Mesenchymal stem cell (in vitro differentiated cells and primary cell): Measurements from ENCODE around the gene CNTLN.
"Not testable (repeated sequence)": the region's sequence is repeated elsewhere in the genome, so short reads cannot be mapped to it uniquely, and the experiment has no call there.

Experiments
- DNase-seq: peaks from one replicate; pipeline ENCODE4 v3.0.0-alpha.2; 2013
- H2AFZ ChIP-seq: one replicate; pipeline ENCODE4 v1.6.1; 2013; ENCODE audit warnings: low read depth, mild to moderate bottlenecking, control low read depth, inconsistent platforms, low read length, moderate library complexity
- H2AK5ac ChIP-seq: 2 replicates; pipeline ENCODE4 v1.6.1; 2013; ENCODE audit warnings: low read length, moderate library complexity, mild to moderate bottlenecking, inconsistent platforms; ENCODE audit not compliant: severe bottlenecking
- H2BK120ac ChIP-seq: one replicate; pipeline ENCODE4 v1.6.1; 2013; ENCODE audit warnings: low read depth, mild to moderate bottlenecking, inconsistent platforms, low read length, moderate library complexity
- H2BK12ac ChIP-seq, 2 experiments: one replicate each; pipeline ENCODE4 v1.6.1; 2013; ENCODE audit warnings: inconsistent platforms in 2 of 2, low read length in 2 of 2, mild to moderate bottlenecking in 2 of 2, moderate library complexity in 2 of 2, control low read depth in 1 of 2
- H2BK15ac ChIP-seq: one replicate; pipeline ENCODE4 v1.6.1; 2013; ENCODE audit warnings: mild to moderate bottlenecking, low read depth, inconsistent platforms; ENCODE audit not compliant: poor library complexity, severe bottlenecking
- H2BK5ac ChIP-seq: 2 replicates; pipeline ENCODE4 v1.6.1; 2013; ENCODE audit warnings: low read depth, mild to moderate bottlenecking, low read length, control low read depth, inconsistent platforms; ENCODE audit not compliant: poor library complexity, severe bottlenecking
- H3K14ac ChIP-seq, 2 experiments: one replicate each; pipeline ENCODE4 v1.6.1; 2013; ENCODE audit warnings: inconsistent platforms in 2 of 2, low read length in 2 of 2, control low read depth in 1 of 2, mild to moderate bottlenecking in 1 of 2, moderate library complexity in 1 of 2
- H3K18ac ChIP-seq, 2 experiments: one replicate each; pipeline ENCODE4 v1.6.1; 2013; ENCODE audit warnings: inconsistent platforms in 2 of 2, low read length in 2 of 2, control low read depth in 1 of 2, low read depth in 1 of 2, mild to moderate bottlenecking in 1 of 2
- H3K23ac ChIP-seq, 2 experiments: one replicate each; pipeline ENCODE4 v1.6.1; 2013; ENCODE audit warnings: inconsistent platforms in 2 of 2, low read length in 2 of 2, mild to moderate bottlenecking in 2 of 2, moderate library complexity in 2 of 2, control low read depth in 1 of 2
- H3K27ac ChIP-seq: 2 replicates; pipeline ENCODE4 v1.5.1; 2013; ENCODE audit warnings: mild to moderate bottlenecking, moderate library complexity, low read length, control low read depth, inconsistent platforms; ENCODE audit not compliant: poor library complexity, severe bottlenecking
- H3K27me3 ChIP-seq, 2 experiments: 2 replicates each; pipeline versions ENCODE4 v1.6.1 to v1.7.0; 2013; ENCODE audit warnings: low read length in 2 of 2, mild to moderate bottlenecking in 2 of 2, moderate library complexity in 2 of 2, control low read depth in 1 of 2, inconsistent platforms in 1 of 2; ENCODE audit not compliant: control insufficient read depth in 1 of 2, insufficient read depth in 1 of 2
- H3K36me3 ChIP-seq, 2 experiments: 2 replicates each; pipeline versions ENCODE4 v1.6.1 to v1.7.0; 2013; ENCODE audit warnings: low read length in 2 of 2, control low read depth in 1 of 2, inconsistent platforms in 1 of 2, low read depth in 1 of 2, mild to moderate bottlenecking in 1 of 2; ENCODE audit not compliant: insufficient read depth in 2 of 2, control insufficient read depth in 1 of 2
- H3K4ac ChIP-seq, 2 experiments: one replicate each; pipeline ENCODE4 v1.6.1; 2013; ENCODE audit warnings: inconsistent platforms in 2 of 2, low read length in 2 of 2, mild to moderate bottlenecking in 2 of 2, moderate library complexity in 2 of 2, control low read depth in 1 of 2, low read depth in 1 of 2
- H3K4me1 ChIP-seq: 2 replicates; pipeline ENCODE4 v1.6.1; 2013; ENCODE audit warnings: low read depth, low read length, control low read depth; ENCODE audit not compliant: control insufficient read depth, insufficient read depth
- H3K4me2 ChIP-seq: 2 replicates; pipeline ENCODE4 v1.6.1; 2013; ENCODE audit warnings: low read length, mild to moderate bottlenecking, inconsistent platforms; ENCODE audit not compliant: poor library complexity, severe bottlenecking
- H3K4me3 ChIP-seq, 2 experiments: 2 replicates each; pipeline versions ENCODE4 v1.5.1 to v1.7.0; 2013; ENCODE audit warnings: low read length in 2 of 2, mild to moderate bottlenecking in 2 of 2, control low read depth in 1 of 2, low read depth in 1 of 2; ENCODE audit not compliant: insufficient read depth in 1 of 2
- H3K79me1 ChIP-seq: replicated peaks from 2 replicates; pipeline ENCODE4 v1.6.1; 2013; ENCODE audit warnings: mild to moderate bottlenecking, control low read depth, low read length, inconsistent platforms; ENCODE audit not compliant: poor library complexity, severe bottlenecking
- H3K9ac ChIP-seq: 2 replicates; pipeline ENCODE4 v1.7.0; 2013; ENCODE audit warnings: mild to moderate bottlenecking, low read length, moderate library complexity
- H3K9me3 ChIP-seq: 2 replicates; pipeline ENCODE4 v1.7.0; 2013; ENCODE audit warnings: mild to moderate bottlenecking, low read length; ENCODE audit not compliant: control insufficient read depth
- H4K8ac ChIP-seq: one replicate; pipeline ENCODE4 v1.6.1; 2013; ENCODE audit warnings: inconsistent platforms, mild to moderate bottlenecking, low read length, moderate library complexity
- H4K91ac ChIP-seq: one replicate; pipeline ENCODE4 v1.6.1; 2013; ENCODE audit warnings: mild to moderate bottlenecking, low read length, inconsistent platforms
- WGBS: methylation state at CpG from one replicate; pipeline ENCODE4 v1.1.7; 2013; ENCODE audit warnings: mixed read lengths; 5-methylcytosine and 5-hydroxymethylcytosine counted together

Gene CNTLN

DNA sequence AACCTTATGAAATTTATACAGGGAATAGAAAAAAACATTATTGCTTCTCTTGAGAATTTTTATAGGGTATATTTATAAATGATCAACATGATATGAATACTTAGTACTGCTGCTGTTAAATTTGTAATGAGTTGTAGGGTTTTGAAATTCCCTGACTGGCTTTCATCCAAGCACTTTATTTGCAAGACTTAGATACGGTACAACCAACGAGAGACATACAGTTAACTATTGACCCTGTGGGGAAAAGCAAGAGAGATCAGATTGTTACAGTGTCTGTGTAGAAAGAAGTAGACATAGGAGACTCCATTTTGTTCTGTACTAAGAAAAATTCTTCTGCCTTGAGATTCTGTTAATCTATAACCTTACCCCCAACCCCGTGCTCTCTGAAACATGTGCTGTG is 310.3 kb downstream of the CNTLN start:
- not testable (repeated sequence) for H2BK120ac ChIP-seq, H3K4ac ChIP-seq, H2BK12ac ChIP-seq, H3K23ac ChIP-seq, H3K4me1 ChIP-seq, H3K18ac ChIP-seq, H4K91ac ChIP-seq, H2BK15ac ChIP-seq, H3K4me3 ChIP-seq, H4K8ac ChIP-seq, H3K27me3 ChIP-seq, H3K14ac ChIP-seq, H3K4me2 ChIP-seq, H3K79me1 ChIP-seq, H3K9ac ChIP-seq, H2AK5ac ChIP-seq, H2AFZ ChIP-seq, DNase-seq, H2BK5ac ChIP-seq
- Histone ChIP-seq H3K36me3 (peaks cover 0 to 14% of the 10 kb centered on the region in 2 experiments), H3K9me3 (peaks cover 15% of the 10 kb centered on the region), H3K27ac (peak overlapping the region; percentile 70)
- WGBS = 80% methylated on average over 1 of the region's 3 CpGs

DNA sequence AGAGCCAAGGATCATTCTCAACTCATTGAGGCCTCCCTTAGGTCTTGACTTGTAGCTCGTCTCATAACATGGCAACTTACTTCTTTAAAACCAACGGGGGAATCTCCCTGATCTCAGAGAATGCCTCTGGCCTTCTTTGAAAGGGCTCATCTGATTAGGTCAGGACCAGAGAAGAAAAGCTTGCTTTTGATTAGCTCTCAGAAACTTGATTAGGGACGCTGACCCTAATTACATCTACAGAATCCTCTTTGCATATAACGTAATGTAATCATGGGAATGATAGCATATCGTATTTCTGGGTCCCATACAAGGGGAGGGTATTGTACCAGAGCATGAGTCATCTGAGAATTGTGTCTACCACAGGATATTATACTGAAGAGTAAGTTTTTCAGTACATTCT is 318.9 kb downstream of the CNTLN start:
- no peaks in the 10 kb centered on the region for H3K27me3 ChIP-seq
- WGBS = 87% methylated on average over 3 of the region's 5 CpGs

DNA sequence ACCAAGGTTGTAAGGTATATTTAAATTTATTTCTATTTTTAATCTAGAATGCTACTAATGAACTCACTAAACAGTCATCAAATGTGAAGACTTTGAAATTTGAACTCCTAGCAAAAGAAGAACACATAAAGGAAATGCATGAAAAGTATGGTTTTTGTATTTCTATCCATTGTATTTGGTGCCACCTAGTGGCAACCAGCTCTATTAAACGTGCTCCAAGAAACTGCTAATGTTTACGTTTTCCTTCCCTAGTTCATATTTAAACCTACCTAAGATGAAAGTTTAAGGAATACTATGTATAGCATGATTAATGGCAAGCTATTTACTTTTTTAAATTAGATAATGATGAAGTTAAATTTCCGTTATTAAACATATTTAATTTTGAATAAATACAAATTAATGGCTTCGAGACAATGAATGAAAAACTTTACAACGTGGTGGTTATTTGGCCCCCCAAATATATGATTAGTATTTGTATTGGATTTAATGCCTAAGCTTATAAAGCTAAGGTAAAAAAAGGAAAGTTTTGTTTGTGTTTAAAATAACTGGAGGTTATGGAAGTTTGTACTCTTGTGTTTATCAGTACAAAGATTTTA is 328.1 kb downstream of the CNTLN start:
- Histone ChIP-seq H3K14ac (no peak overlapping the region), H3K4me2 (no peak overlapping the region)
- WGBS = 100% methylated on average over 1 of the region's 5 CpGs

More for the DNA sequence above, 318.9 kb downstream of the CNTLN start:
- no peak overlapping the region for H2AK5ac ChIP-seq
- no peak overlapping the region for H4K91ac ChIP-seq
- no peak overlapping the region for H3K27ac ChIP-seq
- H3K23ac ChIP-seq = no peak overlapping the region
- no peak overlapping the region for H3K14ac ChIP-seq
- no peak overlapping the region for H2AFZ ChIP-seq
- no peak overlapping the region for H3K4ac ChIP-seq
- H3K4me1 ChIP-seq = no peaks in the 10 kb centered on the region
- no peak overlapping the region for H2BK120ac ChIP-seq
- no peak overlapping the region for H4K8ac ChIP-seq
- no peak overlapping the region for H3K9ac ChIP-seq
- H3K36me3 ChIP-seq = no peaks in the 10 kb centered on the region
- H3K9me3 ChIP-seq = no peaks in the 10 kb centered on the region
- DNase-seq = no peak
- H3K4me3 ChIP-seq = no peak overlapping the region
- no peak overlapping the region for H3K18ac ChIP-seq
- H3K4me2 ChIP-seq = no peak overlapping the region
- H2BK5ac ChIP-seq = no peak overlapping the region
- no peak overlapping the region for H2BK15ac ChIP-seq
- H3K79me1 ChIP-seq = no peaks in the 10 kb centered on the region
- H2BK12ac ChIP-seq = no peak overlapping the region

GRCh38 chr9:17470036-17470813 is 335.4 kb downstream of the CNTLN start:
- H3K4me2 ChIP-seq = no peak overlapping the region
- H3K23ac ChIP-seq = no peak overlapping the region
- H3K4me1 ChIP-seq = no peaks in the 10 kb centered on the region
- no peaks in the 10 kb centered on the region for H3K79me1 ChIP-seq
- no peak overlapping the region for H3K4me3 ChIP-seq
- H2AFZ ChIP-seq = no peak overlapping the region
- no peak overlapping the region for H3K4ac ChIP-seq
- no peak overlapping the region for H3K27ac ChIP-seq
- H3K14ac ChIP-seq = no peak overlapping the region
- H4K8ac ChIP-seq = no peak overlapping the region
- H3K9ac ChIP-seq = no peak overlapping the region
- H2BK15ac ChIP-seq = no peak overlapping the region
- H2BK5ac ChIP-seq = no peak overlapping the region
- H2BK120ac ChIP-seq = no peak overlapping the region
- no peaks in the 10 kb centered on the region for H3K9me3 ChIP-seq
- no peak overlapping the region for H4K91ac ChIP-seq
- no peak overlapping the region for H2BK12ac ChIP-seq
- no peak overlapping the region for H2AK5ac ChIP-seq
- H3K36me3 ChIP-seq = peaks cover 0 to 32% of the 10 kb centered on the region in 2 experiments
- no peaks in the 10 kb centered on the region for H3K27me3 ChIP-seq
- no peak for DNase-seq
- WGBS = 88% methylated on average over 5 of the region's 5 CpGs
- no peak overlapping the region for H3K18ac ChIP-seq

More for the DNA sequence above, 328.1 kb downstream of the CNTLN start:
- Histone ChIP-seq H4K8ac (no peak overlapping the region), H3K18ac (no peak overlapping the region), H2BK120ac (no peak overlapping the region), H3K4ac (no peak overlapping the region), H2AFZ (no peak overlapping the region), H3K27me3 (no peaks in the 10 kb centered on the region), H3K4me3 (no peak overlapping the region), H4K91ac (no peak overlapping the region), H2AK5ac (no peak overlapping the region), H3K79me1 (no peaks in the 10 kb centered on the region), H2BK12ac (no peak overlapping the region), H3K23ac (no peak overlapping the region), H2BK5ac (no peak overlapping the region), H3K4me1 (no peaks in the 10 kb centered on the region), H3K36me3 (peaks cover 0 to 18% of the 10 kb centered on the region in 2 experiments), H3K9me3 (no peaks in the 10 kb centered on the region), H2BK15ac (no peak overlapping the region), H3K9ac (no peak overlapping the region), H3K27ac (no peak overlapping the region)
- DNase-seq = peak; percentile 62
